Activated CD4-positive, alpha-beta T cell treated with anti-CD3 and anti-CD28 coated beads for 36 hours (primary cell): ENCODE measurements around the gene HPGDS. TPM values are rescaled to one million over a fixed set of nuclear protein-coding genes. Genes with fewer than 3 reads are reported as not detected.

Experiments used
- ATAC-seq: fragments of 200-7000 bp; cut with Tn5 transposase; one replicate; pipeline ENCODE4 v1.10.0; 2021; ENCODE audit warnings: mild to moderate bottlenecking, moderate library complexity
- CTCF ChIA-PET: fragments of 350-600 bp; sonication (Branson Sonifier 250); formaldehyde crosslinking; loops from one replicate; lab custom pipeline; 2021; ENCODE audit warnings: antibody characterized with exemption; lab: Charles Lee
- POLR2A ChIA-PET: fragments of 350-600 bp; sonication (Branson Sonifier 250); formaldehyde crosslinking; loops from one replicate; lab custom pipeline; 2021; ENCODE audit warnings: antibody characterized with exemption, inconsistent platforms; lab: Charles Lee
- DNase-seq: peaks from one replicate; pipeline ENCODE4 v3.0.0-alpha.2; 2020
- H3K27ac Mint-ChIP-seq: one replicate; pipeline ENCODE4 v1.8.0; 2021; ENCODE audit warnings: mixed read lengths
- H3K27me3 Mint-ChIP-seq: one replicate; pipeline ENCODE4 v1.8.0; 2021; ENCODE audit warnings: mixed read lengths
- H3K36me3 Mint-ChIP-seq: one replicate; pipeline ENCODE4 v1.8.0; 2021; ENCODE audit warnings: low read depth, mixed read lengths
- H3K4me1 Mint-ChIP-seq: one replicate; pipeline ENCODE4 v1.8.0; 2021; ENCODE audit warnings: mixed read lengths
- H3K4me3 Mint-ChIP-seq: one replicate; pipeline ENCODE4 v1.8.0; 2021; ENCODE audit warnings: mild to moderate bottlenecking, moderate library complexity, mixed read lengths
- H3K9me3 Mint-ChIP-seq: one replicate; pipeline ENCODE4 v1.8.0; 2021; ENCODE audit warnings: low read depth, mixed read lengths
- intact Hi-C, 2 experiments: fragments of 100-400 bp; cut with DNase I in 1 of 2; cut with micrococcal nuclease in 1 of 2; formaldehyde crosslinking; loops; one replicate each; pipeline versions ENCODE4 v1.14.2 to v1.15.1; 2022 to 2024; cut with DNase I, micrococcal nuclease
- total RNA-seq, 2 experiments: library from RNA; stranded (reverse); gene quantifications; one replicate each; pipeline ENCODE4 v1.2.3, GENCODE V29; 2021

HPGDS gene
- total RNA-seq, 2 experiments from 2014 or later: not detected

GRCh38 chr4:94251094-94251493 lies 91.5 kb downstream of the HPGDS start:
- Mint-ChIP-seq H3K9me3 (no peaks in the 10 kb centered on the region), H3K27me3 (no peaks in the 10 kb centered on the region), H3K4me1 (peaks cover 5% of the 10 kb centered on the region), H3K36me3 (peaks cover 36% of the 10 kb centered on the region), H3K4me3 (no peak overlapping the region), H3K27ac (no peak overlapping the region)
- DNase-seq (no peak), ATAC-seq (peak; percentile 69)
- intact Hi-C loops: loop anchor here in 1 of 2 experiments (10.0 kb wide), 1 partner anchor 356 kb away; no protein-coding TSS in a partner anchor
- ChIA-PET CTCF (interaction anchor here (1.0 kb wide), 1 partner anchor 15 kb away, joined by 3 read pairs; no protein-coding TSS in a partner anchor), POLR2A (no interaction called here)

Other genes with a start within 250 kb of the HPGDS start
- 10 to 100 TPM; 32.3 to 33.1 TPM for gene SMARCAD1, start 135.0 kb downstream of the HPGDS start, total RNA-seq
- gene PDLIM5, start 109.1 kb upstream of the HPGDS start, total RNA-seq: 10 to 100 TPM; 25.9 to 34.3 TPM